ACHN (cell line): ENCODE results near the gene TEX261.

Source experiments
- DNase-seq: peaks from one replicate; pipeline ENCODE4 v3.0.0-alpha.2; 2015
- in situ Hi-C: cut with HindIII; loops from 2 replicates; pipeline ENCODE4 v1.10.0; 2017; ENCODE audit warnings: low sequenced_read_pairs, low pct_ligation_motif_present, low pct_unique_long_range_greater_than_20kb

Gene TEX261

GRCh38 chr2:70943205-70943871 lies 51.3 kb downstream of the TEX261 start:
- in situ Hi-C loops: no loop called here
- DNase-seq: no peak

GRCh38 chr2:70942396-70943204 lies 52.1 kb downstream of the TEX261 start:
- DNase-seq: no peak
- in situ Hi-C loops: no loop called here

GRCh38 chr2:70941701-70942100 lies 53.0 kb downstream of the TEX261 start:
- no peak for DNase-seq
- in situ Hi-C loops: no loop called here

GRCh38 chr2:70941186-70941585 lies 53.5 kb downstream of the TEX261 start:
- in situ Hi-C loops: no loop called here
- no peak for DNase-seq

DNA sequence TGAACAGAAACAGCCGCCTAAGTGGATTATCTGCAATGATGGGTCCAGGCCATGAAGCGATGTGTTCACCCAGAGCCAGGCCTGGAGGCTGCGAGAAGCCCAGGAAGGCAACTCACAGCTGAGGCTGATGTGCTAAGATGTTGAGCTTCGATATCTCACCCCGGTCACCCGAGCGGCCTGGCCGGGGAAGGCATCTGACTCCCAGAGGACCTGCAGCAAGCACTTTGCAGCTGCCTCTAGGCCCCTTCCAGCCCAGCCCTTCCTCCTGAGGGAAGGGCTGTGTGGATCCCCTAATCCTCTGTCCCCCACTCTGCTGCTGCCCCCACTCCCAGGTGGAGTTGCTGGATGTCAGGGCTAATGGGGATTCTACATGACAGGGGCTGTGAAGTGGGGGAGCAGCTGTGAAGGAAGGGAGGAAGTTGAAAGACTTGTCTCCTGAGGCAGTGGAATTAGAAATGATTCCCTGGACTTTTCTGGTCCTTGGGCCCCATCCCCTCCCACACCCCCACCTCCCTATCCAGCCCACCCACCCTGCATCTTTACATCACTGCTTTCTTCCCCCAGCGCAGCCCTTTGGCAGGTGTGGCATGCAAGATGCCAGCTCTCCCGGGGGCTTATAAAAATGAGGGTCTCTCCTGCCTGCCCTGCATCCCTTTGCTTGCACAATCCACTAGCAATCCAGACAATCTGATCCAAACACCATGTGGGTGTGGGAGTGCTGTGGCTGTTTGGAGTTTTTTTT lies 54.7 kb downstream of the TEX261 start:
- DNase-seq: no peak
- in situ Hi-C loops: no loop called here

DNA sequence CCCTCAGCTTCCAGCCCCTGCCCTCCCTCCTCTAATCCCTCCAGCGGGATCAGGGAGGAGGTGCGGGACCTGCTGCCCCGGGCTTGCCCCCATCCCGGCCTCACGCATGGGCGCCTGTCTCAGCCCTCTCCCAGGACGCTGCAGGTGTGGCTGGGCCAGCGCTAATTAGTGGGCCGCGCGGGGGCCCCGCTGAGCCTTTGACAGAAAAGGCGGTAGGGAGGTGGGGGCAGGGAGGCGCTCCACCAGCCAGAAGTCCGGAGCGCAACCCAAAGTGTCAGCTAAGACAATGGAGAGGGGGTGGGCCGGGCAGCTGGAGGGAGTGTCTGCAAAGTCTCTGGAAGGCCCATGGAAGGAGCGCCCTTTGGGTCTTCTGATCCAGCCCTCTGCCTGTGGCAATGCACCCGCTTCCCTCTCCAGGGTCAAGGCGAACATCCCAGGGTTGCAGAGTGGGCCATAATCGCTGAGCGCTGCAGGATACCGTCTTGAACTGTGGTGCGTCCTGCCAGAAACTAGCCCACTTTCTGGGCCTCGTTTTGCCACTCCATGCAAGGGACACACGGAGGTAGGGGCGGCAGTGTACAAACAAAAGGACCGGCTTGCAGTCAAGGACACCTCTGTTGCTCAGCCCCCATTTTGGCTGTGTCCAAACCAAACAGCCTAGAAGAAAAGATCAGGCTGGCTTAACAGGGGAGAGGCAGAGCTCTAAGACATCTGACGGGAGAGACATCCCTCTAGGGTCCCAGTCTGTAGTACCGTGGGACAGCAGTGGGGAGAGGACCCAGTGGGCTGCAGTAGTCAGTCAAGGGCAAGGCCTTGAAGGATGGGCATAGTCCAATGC lies 55.5 kb downstream of the TEX261 start:
- no peak for DNase-seq
- in situ Hi-C loops: no loop called here

GRCh38 chr2:70938586-70938950 lies 56.1 kb downstream of the TEX261 start:
- in situ Hi-C loops: no loop called here
- DNase-seq: no peak

DNA sequence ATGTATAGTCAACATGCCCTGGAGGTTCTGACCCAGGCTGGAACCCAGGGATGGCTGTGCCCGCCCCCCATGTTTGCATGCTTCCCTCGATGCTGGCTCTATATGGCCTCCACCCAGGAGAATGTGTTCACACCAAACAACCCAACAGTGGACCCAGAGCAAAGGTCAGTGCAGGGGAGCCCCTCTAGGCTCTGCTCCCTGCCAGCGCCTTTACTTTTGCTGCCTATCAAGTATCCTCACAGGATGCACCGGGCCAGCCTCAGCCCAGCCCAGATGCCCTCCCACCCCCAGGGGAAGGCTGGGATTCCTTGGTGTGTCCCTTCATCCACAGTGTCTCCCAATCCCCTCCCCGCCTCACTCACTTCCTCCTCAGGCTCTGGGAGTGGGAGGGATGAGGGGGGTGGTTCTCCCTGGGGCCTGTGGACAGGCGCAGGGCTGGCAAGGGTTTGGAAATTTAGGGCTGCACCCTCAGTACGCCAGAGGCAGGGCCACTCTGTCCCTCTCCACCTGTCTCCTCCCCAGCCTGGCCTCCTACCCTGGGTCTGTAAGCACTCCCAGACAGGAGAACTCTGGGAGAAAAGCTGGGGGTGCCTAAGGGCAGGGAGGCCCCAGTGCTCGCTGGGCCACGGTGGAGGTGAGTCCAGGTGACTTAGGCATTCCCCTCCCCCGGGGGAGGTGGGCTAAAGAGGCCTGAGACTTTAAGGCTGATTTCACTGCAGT lies 56.6 kb downstream of the TEX261 start:
- no peak for DNase-seq
- in situ Hi-C loops: no loop called here

DNA sequence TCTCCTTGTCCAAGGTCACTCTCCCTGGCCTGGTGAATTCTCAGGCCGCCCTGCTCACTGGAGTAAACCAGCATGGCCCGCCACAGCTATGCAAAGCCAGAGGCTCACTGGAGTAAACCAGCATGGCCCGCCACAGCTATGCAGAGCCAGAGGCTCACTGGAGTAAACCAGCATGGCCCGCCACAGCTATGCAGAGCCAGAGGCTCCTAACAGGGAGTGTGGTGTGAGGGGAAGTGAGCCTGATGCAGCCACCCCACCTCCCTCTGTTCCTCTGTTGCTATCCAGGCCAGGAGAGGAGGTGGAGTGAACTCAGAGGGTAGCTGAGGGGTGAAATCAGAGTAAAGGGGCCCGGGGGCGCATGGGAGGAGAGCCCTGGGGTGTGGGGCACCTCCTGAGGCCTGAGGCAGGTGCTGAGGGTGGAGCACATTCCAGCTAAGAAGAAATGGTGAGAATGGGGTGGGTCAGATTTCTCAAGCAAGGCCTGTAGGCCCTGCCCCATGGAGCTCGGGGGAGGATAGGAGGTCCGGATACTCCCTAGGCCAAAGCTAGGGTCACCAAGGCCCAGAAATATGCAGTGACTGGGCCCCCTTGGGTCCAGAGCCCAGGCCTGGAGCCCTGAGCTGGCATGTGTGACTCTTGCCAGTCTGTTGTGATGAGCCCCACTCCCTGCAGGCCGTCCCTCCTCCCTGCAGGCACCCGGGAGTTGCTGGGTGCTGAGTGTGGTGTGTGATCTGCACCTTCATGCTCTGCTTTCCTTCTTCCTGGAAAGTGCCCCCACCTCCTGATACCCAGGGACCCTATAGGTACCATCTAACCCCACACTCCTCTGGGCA lies 57.5 kb downstream of the TEX261 start:
- DNase-seq: no peak
- in situ Hi-C loops: no loop called here

GRCh38 chr2:70936165-70936978 lies 58.3 kb downstream of the TEX261 start:
- in situ Hi-C loops: no loop called here
- DNase-seq: no peak
